Measurements from ENCODE around the gene C1orf185. TPM values are rescaled to one million over a fixed set of nuclear protein-coding genes. Genes with fewer than 3 reads are reported as not detected.
A peak's percentile ranks its signal among the peaks of the same experiment; 100 is the strongest.

Gene C1orf185
- total and polyA plus RNA-seq, 2 of the 4 experiments (the other 2 are of a cell fraction): not detected

GRCh38 chr1:51086496-51087271, 15.3 kb upstream of the C1orf185 start:
- H2BK20ac ChIP-seq (ENCODE audit: low read depth, low read length): no peak overlapping the region
- H3K27ac ChIP-seq (ENCODE audit: insufficient read depth, low read length): no peak overlapping the region
- in situ Hi-C loops (cut with MboI; ENCODE audit: low sequenced_read_pairs) (no loop called here), intact Hi-C loops (cut with micrococcal nuclease) (loop anchor here (5.0 kb wide), 1 partner anchor 101 kb away; no protein-coding TSS in a partner anchor), dilution Hi-C loops (cut with HindIII; ENCODE audit: low sequenced_read_pairs, unreplicated experiment) (no loop called here)
- H3K9ac ChIP-seq (ENCODE audit: low read depth, low read length): no peak overlapping the region
- no peak overlapping the region for H4K91ac ChIP-seq (ENCODE audit: insufficient read depth, low read depth, low read length)
- H3K27me3 ChIP-seq (ENCODE audit: control insufficient read depth, insufficient read depth, low read length): peaks cover 9% of the 10 kb centered on the region
- H2AK9ac ChIP-seq (replicated peaks; ENCODE audit: low read depth, low read length, poor library complexity): no peak overlapping the region
- no peak overlapping the region for H4K8ac ChIP-seq (ENCODE audit: low read depth in 2 of 2, low read length in 2 of 2)
- H4K20me1 ChIP-seq (ENCODE audit: insufficient read depth, low read length): no peaks in the 10 kb centered on the region
- H2BK120ac ChIP-seq (ENCODE audit: low read depth, low read length): no peak overlapping the region
- ChIA-PET CTCF (interaction anchor here (1.1 to 1.2 kb wide), 2 partner anchors 12 to 312 kb away, joined by 3 to 4 read pairs; no protein-coding TSS in a partner anchor), POLR2A (ENCODE audit: unreplicated experiment) (no interaction called here)
- ATAC-seq (ENCODE audit: low read depth): no peak
- no peaks in the 10 kb centered on the region for H3K9me1 ChIP-seq (ENCODE audit: insufficient read depth, low read length)
- peak overlapping the region; percentile 33 for H2AFZ ChIP-seq (replicated peaks; ENCODE audit: low read length, poor library complexity)
- H3K79me1 ChIP-seq (ENCODE audit: low read depth in 1 of 2, low read length in 2 of 2): no peaks in the 10 kb centered on the region
- no peak overlapping the region for H3K18ac ChIP-seq (ENCODE audit: low read depth, low read length)
- no peaks in the 10 kb centered on the region; the same call in 1 of the 2 replicates for H3K9me3 ChIP-seq (ENCODE audit: control insufficient read depth, insufficient read depth, low read length)
- WGBS, 2 experiments (ENCODE audit: extremely low coverage in 2 of 2, insufficient read length in 1 of 2): 40% methylated on average over 3 of the region's 3 CpGs; no CpG with 5 or more reads in 1 of the 2 experiments
- no peaks in the 10 kb centered on the region for H3K36me3 ChIP-seq (ENCODE audit: control insufficient read depth, insufficient read depth, low read length)
- no peak overlapping the region for H3K4ac ChIP-seq (ENCODE audit: low read depth, low read length)
- BruUV-seq (replicated peaks): no TSS peak
- H2BK15ac ChIP-seq (ENCODE audit: low read depth, low read length): no peak overlapping the region
- no peak overlapping the region for H2BK5ac ChIP-seq (ENCODE audit: low read depth, low read length, poor library complexity, severe bottlenecking)
- H3K4me3 ChIP-seq (ENCODE audit: insufficient read depth, low read depth, low read length): no peak overlapping the region
- no peak overlapping the region for H4K5ac ChIP-seq (ENCODE audit: low read depth, low read length)
- no peak overlapping the region for H3K23ac ChIP-seq (ENCODE audit: low read depth, low read length)
- H3K4me1 ChIP-seq (ENCODE audit: control insufficient read depth, insufficient read depth, low read length): no peaks in the 10 kb centered on the region
- no peak overlapping the region for H3K14ac ChIP-seq (replicated peaks; ENCODE audit: low read depth, low read length)
- no peak overlapping the region for H3K4me2 ChIP-seq (ENCODE audit: low read depth, low read length)
- no peak for DNase-seq
- H2AK5ac ChIP-seq (ENCODE audit: low read depth, low read length): no peak overlapping the region
- no peak overlapping the region for H3K56ac ChIP-seq (ENCODE audit: extremely low read depth, insufficient read depth, low read length)
- no peak for TF ChIP-seq CTCF (conservative IDR thresholded peaks at IDR 0.05; ENCODE audit: low read depth, low read length)
- no peak for TF ChIP-seq ELK1 (IDR thresholded peaks at IDR 0.05; ENCODE audit: borderline replicate concordance, low read depth, low read length)
- no peak for TF ChIP-seq BHLHE40 (IDR thresholded peaks at IDR 0.05; ENCODE audit: low read depth, low read length)
- no peak for TF ChIP-seq NFE2L2 (IDR thresholded peaks at IDR 0.05; ENCODE audit: low read depth, low read length)
- TF ChIP-seq SMC3 (IDR thresholded peaks at IDR 0.05; ENCODE audit: low read depth, low read length): no peak
- no peak for TF ChIP-seq MAZ (IDR thresholded peaks at IDR 0.05; ENCODE audit: borderline replicate concordance, low read depth, low read length)
- TF ChIP-seq RAD21 (IDR thresholded peaks at IDR 0.05; ENCODE audit: low read length): no peak
- no peak for TF ChIP-seq POLR2A (IDR thresholded peaks at IDR 0.05; ENCODE audit: low read depth, low read length)
- no peak for TF ChIP-seq MXI1 (IDR thresholded peaks at IDR 0.05; ENCODE audit: borderline replicate concordance, low read depth, low read length)
- TF ChIP-seq USF2 (IDR thresholded peaks at IDR 0.05; ENCODE audit: low read depth, low read length): no peak
- no peak for TF ChIP-seq RCOR1 (IDR thresholded peaks at IDR 0.05; ENCODE audit: insufficient replicate concordance, low read length)
- TF ChIP-seq FOS (IDR thresholded peaks at IDR 0.05; ENCODE audit: low read depth, low read length): no peak
- TF ChIP-seq MAFK (IDR thresholded peaks at IDR 0.05; ENCODE audit: low read depth, low read length): no peak
- no peak for TF ChIP-seq RFX5 (IDR thresholded peaks at IDR 0.05; ENCODE audit: low read depth, low read length)
- no peak for TF ChIP-seq CHD1 (IDR thresholded peaks at IDR 0.05; ENCODE audit: low read depth, low read length)
